MCF 10A (cell line): ENCODE measurements around the gene RICTOR. TPM values are rescaled to one million over a fixed set of nuclear protein-coding genes. Genes with fewer than 3 reads are reported as not detected.

ENCODE experiments used
- BruUV-seq: library from RNA; stranded (reverse); fragments of 400-500 nt; replicated peaks from 2 replicates; lab custom pipeline; 2021; lab: Mats Ljungman, UMichigan
- CTCF ChIA-PET: fragments of 300-600 bp; sonication (Branson Sonifier 250); formaldehyde crosslinking; extraction: SDS; loops from one replicate; lab custom pipeline; 2021; ENCODE audit warnings: antibody characterized with exemption, inconsistent platforms; lab: Yijun Ruan, JAX
- POLR2A ChIA-PET: fragments of 300-600, 350-650 bp; sonication (Branson Sonifier 250); formaldehyde crosslinking; extraction: SDS; loops from one replicate; lab custom pipeline; 2020; ENCODE audit warnings: antibody characterized with exemption, inconsistent platforms; lab: Yijun Ruan, JAX
- DNase-seq: peaks from one replicate; pipeline ENCODE4 v3.0.0-alpha.2; 2018; ENCODE audit not compliant: unreplicated experiment
- H3K27ac Mint-ChIP-seq: one replicate; pipeline ENCODE4 v1.8.0; 2022; ENCODE audit warnings: mild to moderate bottlenecking, low read depth, mixed read lengths; ENCODE audit not compliant: unreplicated experiment
- H3K27me3 Mint-ChIP-seq: one replicate; pipeline ENCODE4 v1.8.0; 2022; ENCODE audit warnings: mixed read lengths; ENCODE audit not compliant: insufficient read depth, unreplicated experiment
- H3K36me3 Mint-ChIP-seq: one replicate; pipeline ENCODE4 v1.8.0; 2022; ENCODE audit warnings: mild to moderate bottlenecking, moderate library complexity, mixed read lengths; ENCODE audit not compliant: insufficient read depth, unreplicated experiment
- H3K4me1 Mint-ChIP-seq: one replicate; pipeline ENCODE4 v1.8.0; 2022; ENCODE audit warnings: mixed read lengths; ENCODE audit not compliant: insufficient read depth, unreplicated experiment
- H3K4me3 Mint-ChIP-seq: one replicate; pipeline ENCODE4 v1.8.0; 2022; ENCODE audit warnings: mild to moderate bottlenecking, moderate library complexity, mixed read lengths; ENCODE audit not compliant: unreplicated experiment
- H3K9me3 Mint-ChIP-seq: one replicate; pipeline ENCODE4 v1.8.0; 2022; ENCODE audit warnings: mixed read lengths; ENCODE audit not compliant: unreplicated experiment
- intact Hi-C: fragments of 100-400 bp; cut with micrococcal nuclease; formaldehyde crosslinking; loops from 2 replicates; pipeline ENCODE4 v1.14.1; 2022
- total RNA-seq: library from RNA; stranded (reverse); gene quantifications from 2 replicates; pipeline ENCODE4 v1.2.3, GENCODE V29; 2022
- TF ChIP-seq, protein P1 (sequence below): fragments of 200-600 bp; IDR thresholded peaks from one replicate; pipeline ENCODE4 v1.8.0; 2022; ENCODE audit warnings: antibody characterized with exemption, mild to moderate bottlenecking; ENCODE audit not compliant: unreplicated experiment

Gene RICTOR
- total RNA-seq, 1 experiment from 2014 or later, result 25.7 TPM

DNA sequence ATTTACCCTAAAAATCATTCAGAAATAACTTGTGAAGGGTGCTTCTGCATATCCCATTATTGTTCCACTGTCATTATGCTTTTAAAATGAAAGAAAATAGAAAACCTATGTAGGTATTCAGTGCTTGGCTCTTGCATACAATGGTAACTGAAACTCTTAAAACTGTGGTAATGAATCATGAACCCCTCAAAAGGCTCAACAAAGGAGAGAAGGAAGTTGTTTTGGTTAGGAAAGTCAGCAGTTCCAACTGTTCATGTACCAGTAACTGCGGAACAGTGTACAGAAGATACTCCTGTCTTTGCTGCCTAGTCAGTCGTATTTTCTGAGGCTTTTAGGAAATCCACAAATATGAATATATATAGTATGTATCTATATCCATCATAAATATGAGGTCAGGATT, 132.3 kb downstream of the RICTOR start:
- intact Hi-C loops, result no loop called here
- H3K9me3 Mint-ChIP-seq, result no peaks in the 10 kb centered on the region
- no TSS peak for BruUV-seq
- no peaks in the 10 kb centered on the region for H3K27me3 Mint-ChIP-seq
- CTCF ChIA-PET, result no interaction called here
- no peak for DNase-seq
- H3K4me3 Mint-ChIP-seq, result no peak overlapping the region
- H3K27ac Mint-ChIP-seq, result no peak overlapping the region
- H3K36me3 Mint-ChIP-seq, result peaks cover 76% of the 10 kb centered on the region
- TF ChIP-seq, protein P1, sequence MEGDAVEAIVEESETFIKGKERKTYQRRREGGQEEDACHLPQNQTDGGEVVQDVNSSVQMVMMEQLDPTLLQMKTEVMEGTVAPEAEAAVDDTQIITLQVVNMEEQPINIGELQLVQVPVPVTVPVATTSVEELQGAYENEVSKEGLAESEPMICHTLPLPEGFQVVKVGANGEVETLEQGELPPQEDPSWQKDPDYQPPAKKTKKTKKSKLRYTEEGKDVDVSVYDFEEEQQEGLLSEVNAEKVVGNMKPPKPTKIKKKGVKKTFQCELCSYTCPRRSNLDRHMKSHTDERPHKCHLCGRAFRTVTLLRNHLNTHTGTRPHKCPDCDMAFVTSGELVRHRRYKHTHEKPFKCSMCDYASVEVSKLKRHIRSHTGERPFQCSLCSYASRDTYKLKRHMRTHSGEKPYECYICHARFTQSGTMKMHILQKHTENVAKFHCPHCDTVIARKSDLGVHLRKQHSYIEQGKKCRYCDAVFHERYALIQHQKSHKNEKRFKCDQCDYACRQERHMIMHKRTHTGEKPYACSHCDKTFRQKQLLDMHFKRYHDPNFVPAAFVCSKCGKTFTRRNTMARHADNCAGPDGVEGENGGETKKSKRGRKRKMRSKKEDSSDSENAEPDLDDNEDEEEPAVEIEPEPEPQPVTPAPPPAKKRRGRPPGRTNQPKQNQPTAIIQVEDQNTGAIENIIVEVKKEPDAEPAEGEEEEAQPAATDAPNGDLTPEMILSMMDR, result no peak
- no peaks in the 10 kb centered on the region for H3K4me1 Mint-ChIP-seq
- POLR2A ChIA-PET, result no interaction called here

DNA sequence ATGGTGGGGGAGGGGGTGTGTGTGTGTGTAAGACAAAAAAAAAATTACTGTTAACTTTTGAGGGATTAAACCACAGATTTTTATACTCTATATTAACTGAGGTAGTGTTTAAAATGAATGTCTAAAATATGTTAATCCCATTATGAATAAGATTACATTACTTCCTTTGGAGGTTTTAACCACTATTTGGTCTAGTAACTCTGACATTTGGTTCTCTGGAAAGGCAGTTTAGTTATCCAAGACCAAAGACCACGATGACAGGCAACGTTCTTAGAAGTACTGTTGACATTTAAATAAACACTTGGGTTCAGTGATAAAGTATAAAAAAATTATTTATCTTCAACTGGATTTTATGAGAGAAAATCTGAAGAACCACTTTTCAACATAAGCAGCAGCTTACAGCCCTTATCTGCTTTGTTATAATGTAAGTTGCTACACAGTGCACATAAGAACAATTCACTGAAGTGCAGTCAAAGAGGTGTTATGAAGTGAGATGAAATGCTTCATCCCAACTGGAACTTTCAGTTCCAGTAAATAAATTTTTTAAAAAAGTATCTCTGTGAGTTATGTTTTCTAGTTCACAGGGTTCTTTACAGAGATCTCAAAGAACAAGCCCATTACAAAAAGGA, 133.9 kb downstream of the RICTOR start:
- POLR2A ChIA-PET, result interaction anchor here (0.5 kb wide), 1 partner anchor 214 kb away, joined by 3 read pairs; no protein-coding TSS in a partner anchor
- Mint-ChIP-seq H3K27me3 (no peaks in the 10 kb centered on the region), H3K27ac (no peak overlapping the region), H3K9me3 (no peaks in the 10 kb centered on the region), H3K4me3 (no peak overlapping the region), H3K36me3 (peaks cover 71% of the 10 kb centered on the region), H3K4me1 (no peaks in the 10 kb centered on the region)
- no peak for DNase-seq
- TF ChIP-seq, protein P1, result no peak
- CTCF ChIA-PET, result no interaction called here
- intact Hi-C loops, result no loop called here
- BruUV-seq, result no TSS peak

DNA sequence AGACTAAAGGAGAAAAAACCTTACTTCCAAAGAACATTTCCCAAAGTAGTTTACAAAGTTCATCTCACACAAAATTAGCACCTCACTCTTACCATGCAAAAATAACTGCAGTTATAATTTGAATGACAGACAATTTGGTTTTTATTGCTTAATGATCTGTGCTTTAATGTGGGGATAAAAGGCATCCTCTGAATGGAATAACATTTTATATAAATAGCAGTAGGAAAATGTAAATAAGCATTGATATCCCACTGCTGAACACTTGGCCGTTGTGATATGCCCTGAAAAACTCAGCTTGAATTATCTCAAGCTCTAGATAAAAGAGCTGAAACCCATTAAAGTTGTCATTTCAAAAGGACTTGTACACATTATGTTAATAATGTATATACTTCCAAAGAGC, 135.2 kb downstream of the RICTOR start:
- POLR2A ChIA-PET, result no interaction called here
- H3K27ac Mint-ChIP-seq, result no peak overlapping the region
- peaks cover 72% of the 10 kb centered on the region for H3K36me3 Mint-ChIP-seq

DNA sequence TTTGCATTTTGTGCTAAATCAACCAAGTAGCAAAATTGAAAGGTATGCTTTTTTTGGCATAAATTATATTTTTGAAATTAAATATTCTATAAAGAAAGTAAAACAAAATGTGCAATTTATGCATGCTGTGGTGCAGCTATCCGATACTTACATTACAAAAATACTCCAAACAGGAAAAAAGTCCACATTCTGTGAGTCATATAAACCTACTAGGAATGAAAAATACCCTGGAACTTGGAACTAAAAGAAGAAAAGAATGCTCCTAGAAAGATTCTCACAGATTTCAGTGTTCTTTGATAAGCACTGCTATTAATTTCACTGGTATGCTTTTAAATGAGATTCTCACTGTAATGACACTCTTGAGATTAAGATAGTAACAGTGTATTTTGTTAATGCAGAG, 135.8 kb downstream of the RICTOR start:
- POLR2A ChIA-PET, result interaction anchor here (0.6 kb wide), 1 partner anchor 265 kb away, joined by 3 read pairs; no protein-coding TSS in a partner anchor

More for the DNA sequence above, 135.2 kb downstream of the RICTOR start:
- Mint-ChIP-seq H3K9me3 (no peaks in the 10 kb centered on the region), H3K4me1 (no peaks in the 10 kb centered on the region), H3K4me3 (no peak overlapping the region), H3K27me3 (no peaks in the 10 kb centered on the region)
- intact Hi-C loops, result no loop called here
- BruUV-seq, result no TSS peak
- DNase-seq, result no peak
- CTCF ChIA-PET, result no interaction called here
- TF ChIP-seq, protein P1, result no peak

More for the DNA sequence above, 135.8 kb downstream of the RICTOR start:
- no peaks in the 10 kb centered on the region for H3K27me3 Mint-ChIP-seq
- H3K4me3 Mint-ChIP-seq, result no peak overlapping the region
- H3K4me1 Mint-ChIP-seq, result no peaks in the 10 kb centered on the region
- no peaks in the 10 kb centered on the region for H3K9me3 Mint-ChIP-seq
- no peak for DNase-seq
- no peak overlapping the region for H3K27ac Mint-ChIP-seq
- H3K36me3 Mint-ChIP-seq, result peaks cover 74% of the 10 kb centered on the region
- CTCF ChIA-PET, result no interaction called here
- TF ChIP-seq, protein P1, result no peak
- intact Hi-C loops, result no loop called here
- BruUV-seq, result no TSS peak
